HG03457 (cell line): ENCODE measurements around the gene BLTP3A.
"Not testable (repeated sequence)": the region's sequence is repeated elsewhere in the genome, so short reads cannot be mapped to it uniquely, and the experiment has no call there.

ENCODE experiments used
- ATAC-seq: cut with Tn5 transposase; IDR thresholded peaks from one replicate; pipeline ENCODE4 v1.9.1; 2021; ENCODE audit warnings: moderate number of reproducible peaks; ENCODE audit not compliant: unreplicated experiment

The BLTP3A gene

GRCh38 chr6:34792605-34793500 lies 970 bp downstream of the BLTP3A start:
- ATAC-seq = no peak

GRCh38 chr6:34793877-34794276 lies 2.0 kb downstream of the BLTP3A start:
- ATAC-seq = no peak

GRCh38 chr6:34795836-34796425 lies 4.0 kb downstream of the BLTP3A start:
- ATAC-seq = no peak

- no peak for ATAC-seq
These were observed 6.2 kb downstream of the BLTP3A start for GRCh38 chr6:34798057-34798456.

- ATAC-seq = no peak
These were observed 7.7 kb downstream of the BLTP3A start for GRCh38 chr6:34799547-34799946.

GRCh38 chr6:34804543-34804942 lies 12.7 kb downstream of the BLTP3A start:
- no peak for ATAC-seq

GRCh38 chr6:34805074-34805473 lies 13.2 kb downstream of the BLTP3A start:
- ATAC-seq = not testable (repeated sequence)

GRCh38 chr6:34806738-34807453 lies 15.0 kb downstream of the BLTP3A start:
- ATAC-seq = no peak

GRCh38 chr6:34808473-34808872 lies 16.6 kb downstream of the BLTP3A start:
- ATAC-seq = not testable (repeated sequence)

GRCh38 chr6:34809419-34809818 lies 17.5 kb downstream of the BLTP3A start:
- ATAC-seq = not testable (repeated sequence)

- ATAC-seq = no peak
These were observed 18.4 kb downstream of the BLTP3A start for GRCh38 chr6:34810017-34810882.

- ATAC-seq = peak; percentile 72
These were observed 19.2 kb downstream of the BLTP3A start for GRCh38 chr6:34810936-34811632.

GRCh38 chr6:34813028-34813713 lies 21.3 kb downstream of the BLTP3A start:
- ATAC-seq = no peak

GRCh38 chr6:34816635-34817301 lies 24.9 kb downstream of the BLTP3A start:
- ATAC-seq = no peak

- no peak for ATAC-seq
These were observed 25.6 kb downstream of the BLTP3A start for GRCh38 chr6:34817446-34817845.

- not testable (repeated sequence) for ATAC-seq
These were observed 27.1 kb downstream of the BLTP3A start for GRCh38 chr6:34818872-34819570.

GRCh38 chr6:34819571-34820480 lies 27.9 kb downstream of the BLTP3A start:
- ATAC-seq = no peak
